Nephron progenitor cell (in vitro differentiated cells): Measurements from ENCODE around the gene KRT13.

Experiments used
- DNase-seq: peaks from one replicate; pipeline ENCODE4 v3.0.0; 2021
- H3K27ac Mint-ChIP-seq: 2 replicates; pipeline ENCODE4 v1.8.0; 2021; ENCODE audit warnings: mild to moderate bottlenecking, moderate library complexity, mixed read lengths
- H3K27me3 Mint-ChIP-seq: 2 replicates; pipeline ENCODE4 v1.8.0; 2021; ENCODE audit warnings: mild to moderate bottlenecking, low read depth, mixed read lengths; ENCODE audit not compliant: poor library complexity
- H3K36me3 Mint-ChIP-seq: 2 replicates; pipeline ENCODE4 v1.8.0; 2021; ENCODE audit warnings: low read depth, mixed read lengths
- H3K4me1 Mint-ChIP-seq: 2 replicates; pipeline ENCODE4 v1.8.0; 2021; ENCODE audit warnings: mixed read lengths
- H3K4me3 Mint-ChIP-seq: 2 replicates; pipeline ENCODE4 v1.8.0; 2021; ENCODE audit warnings: mild to moderate bottlenecking, moderate library complexity, mixed read lengths
- H3K9me3 Mint-ChIP-seq: 2 replicates; pipeline ENCODE4 v1.8.0; 2021; ENCODE audit warnings: mild to moderate bottlenecking, moderate library complexity, mixed read lengths
- TF ChIP-seq, protein P1 (sequence below): fragments of 200-600 bp; sonication (generic); IDR thresholded peaks from 2 replicates; pipeline ENCODE4 v1.5.0; 2021; ENCODE audit warnings: antibody characterized with exemption

The KRT13 gene

GRCh38 chr17:41492771-41493170 lies 12.6 kb downstream of the KRT13 start:
- H3K27ac Mint-ChIP-seq, result no peak overlapping the region
- DNase-seq, result no peak
- H3K4me3 Mint-ChIP-seq, result no peak overlapping the region
- H3K9me3 Mint-ChIP-seq, result no peaks in the 10 kb centered on the region
- TF ChIP-seq, protein P1, sequence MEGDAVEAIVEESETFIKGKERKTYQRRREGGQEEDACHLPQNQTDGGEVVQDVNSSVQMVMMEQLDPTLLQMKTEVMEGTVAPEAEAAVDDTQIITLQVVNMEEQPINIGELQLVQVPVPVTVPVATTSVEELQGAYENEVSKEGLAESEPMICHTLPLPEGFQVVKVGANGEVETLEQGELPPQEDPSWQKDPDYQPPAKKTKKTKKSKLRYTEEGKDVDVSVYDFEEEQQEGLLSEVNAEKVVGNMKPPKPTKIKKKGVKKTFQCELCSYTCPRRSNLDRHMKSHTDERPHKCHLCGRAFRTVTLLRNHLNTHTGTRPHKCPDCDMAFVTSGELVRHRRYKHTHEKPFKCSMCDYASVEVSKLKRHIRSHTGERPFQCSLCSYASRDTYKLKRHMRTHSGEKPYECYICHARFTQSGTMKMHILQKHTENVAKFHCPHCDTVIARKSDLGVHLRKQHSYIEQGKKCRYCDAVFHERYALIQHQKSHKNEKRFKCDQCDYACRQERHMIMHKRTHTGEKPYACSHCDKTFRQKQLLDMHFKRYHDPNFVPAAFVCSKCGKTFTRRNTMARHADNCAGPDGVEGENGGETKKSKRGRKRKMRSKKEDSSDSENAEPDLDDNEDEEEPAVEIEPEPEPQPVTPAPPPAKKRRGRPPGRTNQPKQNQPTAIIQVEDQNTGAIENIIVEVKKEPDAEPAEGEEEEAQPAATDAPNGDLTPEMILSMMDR, result no peak
- peaks cover 34% of the 10 kb centered on the region for H3K4me1 Mint-ChIP-seq
- no peaks in the 10 kb centered on the region for H3K36me3 Mint-ChIP-seq
- H3K27me3 Mint-ChIP-seq, result peaks cover 7% of the 10 kb centered on the region

DNA sequence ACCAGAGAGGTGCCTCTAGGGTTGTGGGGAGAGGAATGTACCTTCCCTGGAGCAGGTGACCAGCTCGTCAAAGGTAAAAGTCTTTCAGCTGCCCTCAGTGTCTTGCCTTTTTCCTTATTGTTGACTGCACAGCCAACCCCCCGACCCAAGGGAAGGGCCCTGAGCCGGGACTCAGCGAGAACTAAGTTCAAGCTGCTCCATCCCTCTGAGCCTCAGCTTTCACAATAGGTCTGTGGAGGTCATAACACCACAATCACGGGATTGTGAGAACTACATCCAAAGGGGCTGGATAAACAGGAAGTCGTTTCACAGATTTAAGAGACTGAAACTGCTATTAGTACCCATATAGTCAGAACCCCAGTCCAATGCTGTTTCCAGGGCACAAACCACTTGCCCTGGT lies 13.1 kb downstream of the KRT13 start:
- H3K27ac Mint-ChIP-seq, result no peak overlapping the region
- H3K4me3 Mint-ChIP-seq, result no peak overlapping the region
- H3K27me3 Mint-ChIP-seq, result peaks cover 7% of the 10 kb centered on the region
- peaks cover 34% of the 10 kb centered on the region for H3K4me1 Mint-ChIP-seq
- no peak for DNase-seq
- TF ChIP-seq, protein P1, result no peak
- H3K9me3 Mint-ChIP-seq, result no peaks in the 10 kb centered on the region
- no peaks in the 10 kb centered on the region for H3K36me3 Mint-ChIP-seq

DNA sequence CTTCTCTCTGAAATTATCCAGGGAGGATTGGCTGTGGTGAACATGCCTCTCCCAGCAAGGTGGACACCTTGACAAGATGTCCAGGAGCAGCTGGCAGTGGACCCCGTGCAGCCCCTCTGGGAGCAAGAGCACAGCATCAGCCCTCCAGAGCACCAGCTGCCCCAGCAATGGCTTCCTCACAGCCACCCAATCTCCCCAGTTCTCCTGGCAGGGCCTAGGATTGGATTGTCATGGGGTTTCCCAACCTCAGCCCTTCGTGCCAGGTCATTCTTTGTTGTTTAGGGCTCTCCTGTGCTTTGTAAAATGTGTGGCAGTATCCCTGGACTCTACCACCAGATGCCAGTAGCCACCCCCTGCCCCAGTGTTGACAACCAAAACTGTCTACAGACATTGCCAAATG lies 13.9 kb downstream of the KRT13 start:
- TF ChIP-seq, protein P1, result no peak
- H3K27me3 Mint-ChIP-seq, result peaks cover 7% of the 10 kb centered on the region
- no peaks in the 10 kb centered on the region for H3K36me3 Mint-ChIP-seq
- H3K4me1 Mint-ChIP-seq, result peaks cover 33% of the 10 kb centered on the region
- H3K9me3 Mint-ChIP-seq, result no peaks in the 10 kb centered on the region
- no peak overlapping the region for H3K27ac Mint-ChIP-seq
- DNase-seq, result no peak
- no peak overlapping the region for H3K4me3 Mint-ChIP-seq

DNA sequence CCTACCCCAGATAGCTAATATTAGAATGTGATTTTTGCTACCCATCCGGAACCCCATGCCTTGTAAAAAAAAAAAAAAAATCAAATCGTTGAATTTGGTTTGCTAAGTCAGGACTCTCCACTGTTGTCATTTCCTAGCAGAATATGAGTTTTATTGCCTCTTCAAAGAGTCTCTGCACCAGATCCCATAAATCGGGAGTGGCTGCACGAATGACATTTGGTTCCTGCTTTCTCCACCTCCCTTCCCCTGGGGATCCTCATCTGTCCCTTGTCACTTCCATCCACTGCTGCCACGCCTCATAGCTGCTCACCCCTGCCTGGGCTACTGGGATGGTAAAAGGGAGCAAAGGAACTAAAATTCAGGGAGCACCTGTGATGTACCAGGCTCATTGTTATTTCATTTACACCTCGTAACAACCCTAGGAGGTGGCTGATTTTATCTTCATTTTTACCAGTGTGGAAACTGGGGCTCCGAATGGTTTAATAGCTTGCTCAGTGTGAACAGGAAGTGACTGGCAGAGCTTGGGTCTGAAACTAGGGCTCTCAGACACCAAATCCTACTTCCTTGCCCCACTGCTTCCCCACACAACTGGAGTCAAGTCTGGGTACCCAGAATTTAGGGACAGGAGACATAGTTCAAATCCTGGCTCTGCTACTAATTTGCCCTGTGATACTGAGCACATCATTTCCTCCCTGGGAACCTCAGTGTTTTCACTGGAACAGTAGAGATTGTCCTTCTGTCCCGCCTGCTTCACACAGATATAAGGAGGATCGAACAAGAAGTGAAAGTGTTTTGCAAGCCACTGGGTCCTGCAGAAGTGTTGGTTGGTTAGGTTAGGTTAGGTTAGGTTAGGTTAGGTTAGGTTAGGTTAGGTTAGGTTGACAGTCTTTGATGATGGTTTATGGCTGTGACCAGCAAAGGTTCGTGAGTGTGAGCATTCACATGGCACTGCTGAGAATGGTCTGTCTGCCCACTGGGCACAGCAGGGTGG lies 15.1 kb downstream of the KRT13 start:
- Mint-ChIP-seq H3K4me3 (no peak overlapping the region), H3K27me3 (peaks cover 7% of the 10 kb centered on the region), H3K36me3 (no peaks in the 10 kb centered on the region), H3K9me3 (no peaks in the 10 kb centered on the region), H3K27ac (no peak overlapping the region), H3K4me1 (peaks cover 25% of the 10 kb centered on the region)
- no peak for DNase-seq
- TF ChIP-seq, protein P1, result no peak

- peaks cover 12% of the 10 kb centered on the region for H3K27me3 Mint-ChIP-seq
- H3K9me3 Mint-ChIP-seq, result no peaks in the 10 kb centered on the region
- DNase-seq, result no peak
Measured at GRCh38 chr17:41489531-41489930, 15.9 kb downstream of the KRT13 start, which contains the start of gene KRT36. Gene KRT36 (minus strand): TSS chr17:41489910. CDS start chr17:41489864, 46 bp downstream.

More at GRCh38 chr17:41489531-41489930, 15.9 kb downstream of the KRT13 start, which contains the start of gene KRT36:
- Mint-ChIP-seq H3K27ac (no peak within 1 kb of the TSS), H3K4me1 (peaks cover 17% of the 10 kb centered on the region), H3K4me3 (no peak within 1 kb of the TSS), H3K36me3 (no peaks in the 10 kb centered on the region)
- TF ChIP-seq, protein P1, result no peak
